HG03432 (cell line): Measurements from ENCODE around the gene OR51V1.

Experiments
- ATAC-seq: cut with Tn5 transposase; IDR thresholded peaks from one replicate; pipeline ENCODE4 v1.9.1; 2021; ENCODE audit warnings: mild to moderate bottlenecking, moderate library complexity; ENCODE audit not compliant: unreplicated experiment

OR51V1 gene

DNA sequence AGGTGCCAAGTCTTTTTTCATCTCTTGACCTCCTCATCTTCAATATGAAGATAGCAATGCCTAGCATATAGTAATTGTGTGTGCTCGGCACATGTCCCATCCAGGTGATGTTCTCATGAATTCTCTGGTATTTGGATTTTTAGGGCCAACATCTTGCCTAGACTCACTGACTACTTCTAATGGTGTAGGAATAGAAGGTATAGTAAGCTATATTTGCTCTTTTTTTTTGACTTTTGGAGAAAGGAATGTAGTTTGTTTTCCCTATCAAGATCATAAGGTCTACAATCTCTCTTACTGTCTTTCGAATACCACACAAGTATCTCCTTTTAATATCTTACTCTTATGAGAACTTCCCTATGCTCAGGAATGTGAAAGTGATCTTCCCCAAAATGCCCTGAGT is 30.6 kb upstream of the OR51V1 start:
- ATAC-seq: no peak

DNA sequence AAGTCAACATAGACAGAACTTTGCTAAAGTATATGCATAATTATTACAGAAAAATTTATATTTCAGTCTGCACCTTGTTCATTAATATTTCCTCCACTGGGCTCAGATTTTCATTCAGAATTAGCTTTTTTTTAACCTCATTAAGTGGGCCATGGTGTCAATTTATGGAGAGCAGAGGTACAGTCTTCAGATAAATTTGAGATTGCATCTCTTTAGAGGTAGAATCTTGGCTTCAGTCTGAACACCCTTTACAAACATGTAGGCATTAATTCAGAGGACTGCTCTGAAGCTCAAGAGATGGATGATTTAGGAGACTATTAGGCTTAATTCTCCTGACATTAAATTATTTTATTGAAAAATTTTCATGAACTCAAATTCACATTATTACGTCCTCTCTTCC is 29.8 kb upstream of the OR51V1 start:
- ATAC-seq: no peak

DNA sequence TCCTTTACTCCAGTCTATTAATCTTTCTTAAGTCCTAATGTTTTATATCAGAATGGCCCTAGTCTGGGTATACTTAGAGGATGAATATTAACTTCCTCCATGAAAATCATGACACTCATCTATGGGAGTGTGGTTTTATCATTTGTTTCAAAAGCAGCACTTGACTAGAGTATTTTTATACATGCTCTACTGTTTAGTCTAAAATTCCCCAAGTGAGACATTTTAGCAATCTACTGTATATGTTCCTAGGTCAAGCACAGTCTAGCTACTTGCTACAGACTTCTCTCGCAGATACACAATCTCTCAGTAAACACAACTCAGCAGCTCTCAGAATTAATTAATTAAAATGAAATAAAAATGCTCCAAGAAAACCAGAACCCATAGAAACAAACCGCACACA is 29.3 kb upstream of the OR51V1 start:
- ATAC-seq: no peak

DNA sequence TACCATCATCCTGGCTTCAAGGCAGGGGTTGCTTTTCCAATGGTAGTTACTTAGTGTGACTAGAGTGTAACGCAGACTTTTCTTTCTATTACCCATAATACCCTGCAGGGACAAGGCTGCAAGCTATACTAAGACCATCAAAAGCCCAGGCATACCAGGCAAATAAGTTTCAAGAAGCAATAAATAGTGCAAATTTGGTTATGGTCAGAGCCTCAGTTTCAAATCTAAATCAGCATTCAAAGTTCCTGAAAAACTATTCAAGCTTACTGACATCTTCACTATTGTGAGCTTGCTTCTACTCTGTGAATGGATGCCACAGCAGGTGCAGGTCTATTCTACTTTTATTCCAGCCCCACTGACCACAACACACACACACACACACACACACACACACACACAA is 28.9 kb upstream of the OR51V1 start:
- ATAC-seq: no peak

DNA sequence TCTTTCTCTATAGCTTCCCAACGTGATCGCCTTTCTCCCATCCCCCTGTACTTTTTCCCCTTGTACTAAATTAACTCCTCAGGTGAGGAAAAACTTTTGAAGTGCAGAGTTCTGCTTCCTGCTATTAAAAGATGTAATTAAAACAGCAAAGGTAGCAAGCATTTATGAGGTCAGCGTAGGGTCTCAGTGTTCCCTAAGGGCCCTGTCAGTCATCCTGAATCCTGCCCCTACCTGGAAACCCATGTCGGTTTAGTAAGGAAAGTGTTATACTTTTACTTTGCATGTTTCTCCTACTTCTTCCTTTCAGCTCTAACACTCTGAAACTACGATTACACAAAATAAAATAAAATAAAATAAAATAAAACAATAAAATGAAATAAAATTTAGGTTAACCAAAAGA is 27.6 kb upstream of the OR51V1 start:
- ATAC-seq: no peak

DNA sequence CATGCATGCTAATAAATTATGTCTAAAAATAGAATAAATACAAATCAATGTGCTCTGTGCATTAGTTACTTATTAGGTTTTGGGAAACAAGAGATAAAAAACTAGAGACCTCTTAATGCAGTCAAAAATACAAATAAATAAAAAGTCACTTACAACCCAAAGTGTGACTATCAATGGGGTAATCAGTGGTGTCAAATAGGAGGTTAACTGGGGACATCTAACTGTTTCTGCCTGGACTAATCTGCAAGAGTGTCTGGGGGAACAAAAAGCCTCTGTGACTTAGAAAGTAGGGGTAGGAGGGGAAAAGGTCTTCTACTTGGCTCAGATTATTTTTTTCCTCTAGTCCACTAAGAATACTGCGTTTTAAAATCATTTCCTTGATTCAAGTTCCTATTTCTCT is 27.2 kb upstream of the OR51V1 start:
- no peak for ATAC-seq

DNA sequence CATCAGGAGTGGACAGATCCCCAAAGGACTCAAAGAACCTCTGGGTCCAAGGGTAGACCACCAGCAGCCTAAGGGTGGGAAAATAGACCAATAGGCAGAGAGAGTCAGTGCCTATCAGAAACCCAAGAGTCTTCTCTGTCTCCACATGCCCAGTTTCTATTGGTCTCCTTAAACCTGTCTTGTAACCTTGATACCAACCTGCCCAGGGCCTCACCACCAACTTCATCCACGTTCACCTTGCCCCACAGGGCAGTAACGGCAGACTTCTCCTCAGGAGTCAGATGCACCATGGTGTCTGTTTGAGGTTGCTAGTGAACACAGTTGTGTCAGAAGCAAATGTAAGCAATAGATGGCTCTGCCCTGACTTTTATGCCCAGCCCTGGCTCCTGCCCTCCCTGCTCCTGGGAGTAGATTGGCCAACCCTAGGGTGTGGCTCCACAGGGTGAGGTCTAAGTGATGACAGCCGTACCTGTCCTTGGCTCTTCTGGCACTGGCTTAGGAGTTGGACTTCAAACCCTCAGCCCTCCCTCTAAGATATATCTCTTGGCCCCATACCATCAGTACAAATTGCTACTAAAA is 26.3 kb upstream of the OR51V1 start, which contains the start of gene HBB:
Gene HBB, minus strand, starts transcription at position 340 of the 579 bp plus-strand sequence. Its CDS starts 50 bp downstream, at position 290.
- no peak for ATAC-seq

DNA sequence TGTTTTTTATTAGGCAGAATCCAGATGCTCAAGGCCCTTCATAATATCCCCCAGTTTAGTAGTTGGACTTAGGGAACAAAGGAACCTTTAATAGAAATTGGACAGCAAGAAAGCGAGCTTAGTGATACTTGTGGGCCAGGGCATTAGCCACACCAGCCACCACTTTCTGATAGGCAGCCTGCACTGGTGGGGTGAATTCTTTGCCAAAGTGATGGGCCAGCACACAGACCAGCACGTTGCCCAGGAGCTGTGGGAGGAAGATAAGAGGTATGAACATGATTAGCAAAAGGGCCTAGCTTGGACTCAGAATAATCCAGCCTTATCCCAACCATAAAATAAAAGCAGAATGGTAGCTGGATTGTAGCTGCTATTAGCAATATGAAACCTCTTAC is 25.0 kb upstream of the OR51V1 start:
- no peak for ATAC-seq

DNA sequence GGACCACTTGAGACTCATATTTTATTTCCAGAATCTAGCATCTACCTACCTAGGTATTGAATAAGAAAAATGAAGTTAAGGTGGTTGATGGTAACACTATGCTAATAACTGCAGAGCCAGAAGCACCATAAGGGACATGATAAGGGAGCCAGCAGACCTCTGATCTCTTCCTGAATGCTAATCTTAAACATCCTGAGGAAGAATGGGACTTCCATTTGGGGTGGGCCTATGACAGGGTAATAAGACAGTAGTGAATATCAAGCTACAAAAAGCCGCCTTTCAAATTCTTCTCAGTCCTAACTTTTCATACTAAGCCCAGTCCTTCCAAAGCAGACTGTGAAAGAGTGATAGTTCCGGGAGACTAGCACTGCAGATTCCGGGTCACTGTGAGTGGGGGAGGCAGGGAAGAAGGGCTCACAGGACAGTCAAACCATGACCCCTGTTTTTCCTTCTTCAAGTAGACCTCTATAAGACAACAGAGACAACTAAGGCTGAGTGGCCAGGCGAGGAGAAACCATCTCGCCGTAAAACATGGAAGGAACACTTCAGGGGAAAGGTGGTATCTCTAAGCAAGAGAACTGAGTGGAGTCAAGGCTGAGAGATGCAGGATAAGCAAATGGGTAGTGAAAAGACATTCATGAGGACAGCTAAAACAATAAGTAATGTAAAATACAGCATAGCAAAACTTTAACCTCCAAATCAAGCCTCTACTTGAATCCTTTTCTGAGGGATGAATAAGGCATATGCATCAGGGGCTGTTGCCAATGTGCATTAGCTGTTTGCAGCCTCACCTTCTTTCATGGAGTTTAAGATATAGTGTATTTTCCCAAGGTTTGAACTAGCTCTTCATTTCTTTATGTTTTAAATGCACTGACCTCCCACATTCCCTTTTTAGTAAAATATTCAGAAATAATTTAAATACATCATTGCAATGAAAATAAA is 24.3 kb upstream of the OR51V1 start:
- ATAC-seq: no peak

DNA sequence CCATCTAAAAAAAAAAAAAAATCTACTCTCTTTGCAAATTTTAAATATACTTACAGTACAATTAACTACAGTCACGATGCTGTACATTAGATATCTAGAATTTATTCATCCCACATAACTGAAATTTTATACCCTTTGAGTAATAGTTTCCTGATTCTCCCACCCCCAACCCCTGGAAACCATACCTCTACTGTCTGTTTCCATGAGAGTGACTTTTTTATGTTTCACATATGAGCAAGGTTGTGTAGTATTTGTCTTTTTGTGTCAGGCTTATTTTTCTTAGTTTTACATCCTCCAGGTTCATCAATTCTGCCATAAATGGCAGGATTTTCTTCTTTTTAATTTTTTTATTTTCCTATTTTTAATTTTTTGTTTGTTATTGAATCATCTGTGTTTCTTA is 23.2 kb upstream of the OR51V1 start:
- no peak for ATAC-seq

DNA sequence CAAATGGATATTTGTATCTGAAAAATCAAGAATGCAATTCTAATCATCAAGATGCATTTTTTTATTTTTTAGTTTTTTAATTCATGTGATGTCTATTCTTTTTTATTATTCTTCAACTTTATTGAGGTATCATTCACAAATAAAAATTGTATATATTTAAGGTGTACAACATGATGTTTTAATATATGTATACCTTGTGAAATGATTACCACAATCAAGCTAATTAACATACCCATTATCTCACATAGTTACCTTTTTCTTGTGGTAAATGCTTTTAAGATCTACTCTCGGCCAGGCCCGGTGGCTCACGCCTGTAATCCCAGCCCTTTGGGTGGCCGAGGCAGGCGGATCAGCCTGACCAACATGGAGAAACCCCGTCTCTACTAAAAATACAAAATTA is 22.7 kb upstream of the OR51V1 start:
- no peak for ATAC-seq

DNA sequence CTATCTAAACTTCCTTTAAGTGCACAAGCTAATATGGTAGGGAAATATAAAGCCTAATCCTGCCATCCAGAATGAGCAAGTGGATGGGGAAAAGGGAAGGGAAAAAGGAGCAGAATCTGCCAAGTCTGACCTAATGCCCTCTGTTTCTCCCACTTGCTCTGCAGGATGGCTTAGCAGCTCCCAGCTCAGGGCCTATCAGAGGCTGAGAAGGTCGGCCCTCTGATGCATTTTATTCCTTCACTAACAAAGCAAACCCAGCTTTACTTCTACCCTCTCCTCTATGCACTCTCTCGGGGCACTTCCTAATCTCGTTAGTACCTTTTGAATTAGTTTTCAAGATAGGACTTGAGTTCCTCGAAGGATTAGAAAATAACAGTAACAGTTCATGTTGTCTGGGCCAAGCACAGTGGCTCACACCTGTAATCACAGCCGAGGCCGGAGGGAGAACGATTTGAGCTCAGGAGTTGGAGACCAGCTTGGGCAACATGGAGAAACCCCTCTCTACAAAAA is 9.9 kb upstream of the OR51V1 start:
- ATAC-seq: no peak

DNA sequence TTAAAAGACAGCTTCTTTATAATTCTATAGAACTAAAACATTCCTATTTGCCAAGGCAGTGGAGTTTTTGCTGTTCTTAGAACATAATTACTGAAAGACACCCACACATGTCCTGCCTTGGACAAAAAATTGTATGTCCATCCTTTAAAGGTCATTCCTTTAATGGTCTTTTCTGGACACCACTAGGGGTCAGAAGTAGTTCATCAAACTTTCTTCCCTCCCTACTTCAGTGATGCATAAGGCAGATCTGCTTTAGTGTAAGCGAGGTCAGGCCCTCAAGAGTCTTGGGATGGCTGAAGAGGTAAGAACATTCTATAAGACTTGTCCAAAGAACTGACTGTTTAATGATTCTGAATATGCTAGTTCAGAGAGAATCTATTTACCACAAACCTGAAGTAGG is 4.3 kb upstream of the OR51V1 start:
- peak; percentile 76 for ATAC-seq

DNA sequence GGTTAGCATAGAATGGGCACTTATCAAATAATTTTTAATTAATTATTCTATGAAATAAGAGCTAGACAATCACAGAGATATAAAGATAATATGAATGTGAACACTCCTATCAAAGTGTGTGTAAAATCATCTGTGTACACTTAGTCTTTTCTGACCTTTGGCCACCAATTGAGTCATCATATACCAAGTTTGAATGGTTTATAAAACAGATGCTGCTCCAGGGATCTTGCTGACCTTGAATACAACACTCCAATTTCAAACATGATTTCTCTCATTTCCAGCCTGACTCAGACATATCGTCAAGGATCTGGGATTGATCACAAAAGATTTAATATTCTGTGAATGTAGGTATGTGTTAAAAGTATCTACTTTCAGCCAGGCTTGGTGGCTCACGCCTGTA is 2.9 kb upstream of the OR51V1 start:
- no peak for ATAC-seq

DNA sequence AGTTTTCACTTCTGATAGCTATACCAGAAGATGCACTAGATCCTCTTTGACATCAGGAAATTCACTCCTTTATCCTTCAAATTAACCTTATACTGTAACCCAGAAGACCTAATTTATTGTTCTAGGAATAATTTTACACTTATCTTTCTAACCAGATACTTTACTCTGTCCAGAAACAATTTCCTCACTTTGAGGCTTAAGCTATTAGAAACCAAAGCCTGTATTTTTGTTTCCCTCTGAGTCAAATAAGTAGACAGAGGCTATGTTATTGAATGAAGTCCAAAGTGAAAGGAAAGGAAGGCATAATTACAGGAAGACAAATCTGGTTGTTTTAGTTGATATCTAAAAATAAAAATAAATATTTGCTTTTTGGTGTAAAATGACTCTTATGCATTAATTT is 2.2 kb downstream of the OR51V1 start:
- ATAC-seq: no peak

DNA sequence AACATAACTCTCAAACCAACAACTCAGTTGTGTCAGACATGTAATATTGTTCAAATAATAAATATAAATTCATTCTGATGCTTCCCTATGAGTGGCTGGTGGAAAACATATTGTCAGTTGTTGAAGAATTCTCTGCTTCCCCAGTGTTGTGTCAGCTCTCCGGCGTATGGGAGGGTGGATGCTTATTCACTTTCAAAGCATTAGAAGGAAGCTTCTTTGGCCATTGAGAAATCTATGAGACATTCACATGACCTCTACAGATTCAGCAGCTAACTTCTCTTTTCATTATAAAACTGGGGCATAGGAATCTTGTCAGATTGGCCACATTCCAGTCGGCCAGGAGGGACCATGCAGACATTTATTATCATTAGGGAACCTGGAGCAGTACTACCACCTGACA is 2.9 kb downstream of the OR51V1 start:
- ATAC-seq: no peak

DNA sequence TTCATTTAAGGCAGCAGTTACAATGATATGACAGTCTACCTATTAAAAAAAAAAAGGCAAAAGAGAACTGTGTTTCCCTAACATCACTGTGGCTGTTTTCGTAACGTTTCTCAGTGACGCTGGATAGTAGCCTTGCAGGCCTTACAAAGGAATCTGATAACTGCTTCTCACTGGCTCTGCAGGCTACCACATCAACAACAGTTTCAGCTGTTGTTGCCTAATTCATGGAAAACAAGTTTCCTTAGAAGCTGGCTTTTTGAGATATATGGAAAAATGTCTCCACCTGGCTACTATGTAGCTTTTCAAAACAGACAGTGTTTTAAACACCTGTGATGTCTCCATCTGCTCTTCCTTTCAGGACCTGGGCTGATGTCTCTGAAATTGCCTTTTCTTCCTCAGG is 3.8 kb downstream of the OR51V1 start:
- no peak for ATAC-seq

DNA sequence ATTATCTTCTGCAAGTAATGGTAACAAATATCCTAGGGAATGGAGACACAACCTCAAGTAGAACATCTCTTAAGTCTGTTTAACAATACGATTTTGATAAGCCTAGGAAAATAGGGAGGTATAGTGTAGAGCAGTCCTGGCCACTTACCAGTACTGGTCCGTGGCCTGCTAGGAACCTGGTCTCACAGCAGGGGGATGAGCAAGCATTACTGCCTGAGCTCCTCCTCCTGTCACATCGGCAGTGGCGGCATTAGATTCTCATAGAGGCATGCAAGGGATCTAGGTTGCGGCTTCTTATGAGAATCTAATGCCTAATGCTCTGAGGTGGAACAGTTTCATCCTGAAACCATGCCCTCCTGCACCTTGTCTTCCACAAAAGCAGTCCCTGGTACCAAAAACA is 4.4 kb downstream of the OR51V1 start:
- ATAC-seq: no peak

DNA sequence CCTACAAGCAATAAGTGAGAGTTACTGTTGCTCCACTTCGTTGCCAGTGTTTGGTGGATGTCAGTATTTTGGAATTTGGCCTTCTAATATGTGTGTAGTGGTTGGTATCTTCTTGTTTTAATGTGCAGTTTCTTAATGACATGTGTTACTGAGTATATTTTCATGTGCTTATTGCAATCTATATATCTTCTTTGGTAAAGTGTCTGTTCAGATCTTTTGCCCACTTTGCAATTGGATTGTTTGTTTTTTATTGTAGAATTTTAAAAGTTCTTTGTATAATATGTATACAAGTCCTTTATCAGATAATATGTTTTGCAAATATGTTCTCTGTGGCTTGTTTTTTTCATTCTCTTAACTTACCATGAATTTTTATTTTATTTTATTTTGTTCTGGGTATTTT is 7.7 kb downstream of the OR51V1 start:
- no peak for ATAC-seq

DNA sequence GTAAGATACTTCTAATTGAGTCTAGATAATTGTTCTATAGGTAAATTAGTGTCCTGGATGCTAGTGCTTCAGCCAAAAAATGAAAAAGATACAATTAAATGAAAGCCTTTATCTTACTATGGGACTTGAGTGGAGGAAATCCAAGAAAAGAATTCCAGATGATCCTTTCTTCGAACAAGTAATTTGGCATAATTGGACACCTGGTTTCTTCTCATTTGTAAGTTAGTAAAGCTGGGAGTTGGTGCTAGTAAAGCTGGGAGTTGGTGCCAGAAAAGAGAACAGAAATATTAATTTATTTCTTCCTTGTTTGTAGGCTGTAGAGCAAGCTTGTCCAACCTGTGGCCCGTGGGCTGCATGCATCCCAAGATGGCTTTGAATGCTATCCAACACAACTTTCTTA is 12.3 kb downstream of the OR51V1 start:
- ATAC-seq: no peak

DNA sequence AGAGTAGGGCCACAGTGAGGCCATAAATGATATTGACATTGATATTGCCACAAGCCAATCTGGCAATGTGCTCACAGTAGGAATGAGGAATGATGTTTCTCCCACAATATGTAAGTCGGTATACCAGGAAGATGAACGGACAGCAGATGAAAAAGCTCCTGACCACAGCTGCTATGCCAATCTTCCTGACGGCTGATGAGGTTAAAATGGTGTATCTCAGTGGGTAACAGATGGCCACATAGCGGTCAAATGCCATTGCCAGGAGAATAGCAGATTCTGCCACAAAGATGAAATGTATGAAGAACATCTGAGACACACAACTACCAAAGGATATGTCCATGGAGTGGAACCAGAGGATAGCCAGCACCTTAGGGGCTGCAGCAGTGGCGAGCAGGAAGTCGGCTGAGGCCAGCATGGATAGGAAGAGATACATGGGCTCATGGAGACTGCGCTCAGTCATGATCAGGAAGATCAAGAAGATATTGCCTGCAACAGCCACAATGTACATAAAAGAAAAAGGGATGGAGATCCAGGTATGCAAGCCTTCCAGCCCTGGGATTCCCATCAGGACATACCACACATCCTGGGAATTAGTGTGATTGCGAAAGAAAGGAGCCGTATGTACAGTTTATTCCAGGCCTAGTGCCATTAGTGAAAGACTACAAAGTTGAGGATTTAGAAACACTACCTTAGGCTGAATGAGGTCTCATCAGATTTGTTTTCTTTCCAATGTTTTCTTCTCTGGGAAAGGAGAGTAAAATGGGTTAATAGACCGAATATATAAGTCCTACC is 22.2 kb downstream of the OR51V1 start:
- no peak for ATAC-seq

DNA sequence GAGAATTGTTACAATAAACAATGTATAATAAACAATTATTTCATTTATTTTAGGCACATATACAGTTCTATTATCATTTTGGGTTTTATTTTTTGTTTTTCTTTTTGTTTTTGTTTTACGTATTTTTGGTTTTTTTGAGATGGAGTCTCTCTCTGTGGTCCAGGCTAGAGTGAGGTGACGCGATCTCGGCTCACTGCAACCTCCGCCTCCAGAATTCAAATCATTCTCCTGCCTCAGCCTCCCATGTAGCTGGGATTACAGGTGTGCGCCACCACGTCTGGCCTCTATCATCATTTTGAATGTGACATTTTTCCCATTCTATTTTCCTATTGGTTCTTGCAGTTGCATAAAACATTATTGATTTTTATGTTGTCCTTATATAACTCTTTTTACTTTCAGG is 25.5 kb downstream of the OR51V1 start:
- no peak for ATAC-seq
